CD8-positive, alpha-beta memory T cell (primary cell): ENCODE results near the gene FXYD3. TPM values are rescaled to one million over a fixed set of nuclear protein-coding genes. Genes with fewer than 3 reads are reported as not detected.
A peak's percentile ranks its signal among the peaks of the same experiment; 100 is the strongest.

ENCODE experiments used
- CTCF ChIA-PET: fragments of 350-600 bp; sonication (Branson Sonifier 250); formaldehyde crosslinking; loops from one replicate; lab custom pipeline; 2021; ENCODE audit warnings: antibody characterized with exemption; lab: Charles Lee
- POLR2A ChIA-PET: fragments of 350-600 bp; sonication (Branson Sonifier 250); formaldehyde crosslinking; loops from one replicate; lab custom pipeline; 2021; ENCODE audit warnings: antibody characterized with exemption; lab: Charles Lee
- DNase-seq, 5 donors: peaks; one replicate each; pipeline versions ENCODE4 v3.0.0 to v3.0.0-alpha.2; 2020 to 2022; ENCODE audit warnings: mixed read lengths in 1 of 5
- H3K27ac ChIP-seq: one replicate; pipeline ENCODE4 v1.7.0; 2013; ENCODE audit warnings: low read depth, mild to moderate bottlenecking, low read length, moderate library complexity
- H3K27me3 ChIP-seq: 2 replicates; pipeline ENCODE4 v1.7.0; 2013; ENCODE audit warnings: low read length, mild to moderate bottlenecking; ENCODE audit not compliant: insufficient read depth, poor library complexity, severe bottlenecking
- H3K36me3 ChIP-seq: 2 replicates; pipeline ENCODE4 v1.7.0; 2013; ENCODE audit warnings: mild to moderate bottlenecking, low read length, moderate library complexity; ENCODE audit not compliant: insufficient read depth
- H3K4me1 ChIP-seq: 2 replicates; pipeline ENCODE4 v1.7.0; 2013; ENCODE audit warnings: mild to moderate bottlenecking, low read length, moderate library complexity; ENCODE audit not compliant: insufficient read depth
- H3K4me3 ChIP-seq: 2 replicates; pipeline ENCODE4 v1.7.0; 2013; ENCODE audit warnings: mild to moderate bottlenecking, low read length
- H3K9me3 ChIP-seq: 2 replicates; pipeline ENCODE4 v1.7.0; 2013; ENCODE audit warnings: mild to moderate bottlenecking, low read length
- H3K27ac Mint-ChIP-seq, 8 donors: one replicate each; pipeline ENCODE4 v1.8.0; 2020 to 2021; ENCODE audit warnings: mixed read lengths in 8 of 8, mild to moderate bottlenecking in 6 of 8, inconsistent platforms in 3 of 8, moderate library complexity in 3 of 8
- H3K27me3 Mint-ChIP-seq, 2 donors: one replicate each; pipeline ENCODE4 v1.8.0; 2020 to 2021; ENCODE audit warnings: mixed read lengths in 2 of 2, mild to moderate bottlenecking in 1 of 2, moderate library complexity in 1 of 2
- H3K36me3 Mint-ChIP-seq, 3 donors: one replicate each; pipeline ENCODE4 v1.8.0; 2020 to 2021; ENCODE audit warnings: mixed read lengths in 3 of 3, inconsistent platforms in 1 of 3, mild to moderate bottlenecking in 1 of 3
- H3K4me1 Mint-ChIP-seq, 3 donors: one replicate each; pipeline ENCODE4 v1.8.0; 2020 to 2021; ENCODE audit warnings: mixed read lengths in 3 of 3, inconsistent platforms in 1 of 3, mild to moderate bottlenecking in 1 of 3
- H3K4me3 Mint-ChIP-seq, 7 donors: one replicate each; pipeline ENCODE4 v1.8.0; 2020 to 2021; ENCODE audit warnings: mixed read lengths in 7 of 7, mild to moderate bottlenecking in 6 of 7, moderate library complexity in 4 of 7, inconsistent platforms in 2 of 7
- H3K9me3 Mint-ChIP-seq, 5 donors: one replicate each; pipeline ENCODE4 v1.8.0; 2020 to 2022; ENCODE audit warnings: mixed read lengths in 5 of 5, mild to moderate bottlenecking in 3 of 5, moderate library complexity in 2 of 5, inconsistent platforms in 1 of 5
- polyA plus RNA-seq: library from polyadenylated mRNA; unstranded; fragments of 300-500 nt; fragmentation: Illumina TruSeq; gene quantifications from one replicate; pipeline ENCODE4 v1.2.3, GENCODE V29; 2021
- total RNA-seq, 2 experiments: library from RNA; stranded (reverse); gene quantifications; one replicate each; pipeline ENCODE4 v1.2.3, GENCODE V29; 2021

FXYD3 gene
- total and polyA plus RNA-seq, 3 experiments from 2014 or later = not detected

DNA sequence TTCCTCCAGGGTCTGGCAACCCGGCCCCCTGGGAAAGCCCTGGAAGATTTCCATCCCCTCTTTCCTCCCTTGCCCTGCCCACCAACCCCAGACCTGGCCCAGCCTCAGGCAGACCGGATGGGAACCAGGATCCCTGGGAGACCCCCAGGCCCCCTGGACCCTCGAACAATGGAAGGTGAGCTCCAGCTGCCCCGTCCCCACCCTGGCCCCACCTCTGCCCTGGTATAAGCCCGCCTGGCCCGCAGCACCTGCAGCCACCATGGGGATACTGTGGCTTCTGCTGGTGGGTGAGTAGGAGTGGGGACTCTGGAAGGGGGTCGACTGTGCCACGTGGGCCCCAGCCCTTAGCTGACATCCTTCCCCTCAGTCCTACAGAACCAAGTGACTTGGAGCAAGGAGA is 41.7 kb upstream of the FXYD3 start:
- DNase-seq = no peak
- peaks cover 0 to 5% (median 0%) of the 10 kb centered on the region in 3 donors for H3K4me1 Mint-ChIP-seq
- Histone ChIP-seq H3K4me3 (no peak overlapping the region), H3K9me3 (no peaks in the 10 kb centered on the region), H3K27me3 (no peaks in the 10 kb centered on the region), H3K27ac (no peak overlapping the region), H3K4me1 (no peaks in the 10 kb centered on the region), H3K36me3 (no peaks in the 10 kb centered on the region)
- H3K36me3 Mint-ChIP-seq = peaks cover 0 to 3% (median 0%) of the 10 kb centered on the region in 3 donors
- no peak overlapping the region for H3K4me3 Mint-ChIP-seq
- H3K9me3 Mint-ChIP-seq = peaks cover 0 to 7% (median 0%) of the 10 kb centered on the region in 5 donors
- ChIA-PET CTCF (no interaction called here), POLR2A (no interaction called here)
- peaks cover 0 to 4% of the 10 kb centered on the region in 2 donors for H3K27me3 Mint-ChIP-seq
- no peak overlapping the region for H3K27ac Mint-ChIP-seq

DNA sequence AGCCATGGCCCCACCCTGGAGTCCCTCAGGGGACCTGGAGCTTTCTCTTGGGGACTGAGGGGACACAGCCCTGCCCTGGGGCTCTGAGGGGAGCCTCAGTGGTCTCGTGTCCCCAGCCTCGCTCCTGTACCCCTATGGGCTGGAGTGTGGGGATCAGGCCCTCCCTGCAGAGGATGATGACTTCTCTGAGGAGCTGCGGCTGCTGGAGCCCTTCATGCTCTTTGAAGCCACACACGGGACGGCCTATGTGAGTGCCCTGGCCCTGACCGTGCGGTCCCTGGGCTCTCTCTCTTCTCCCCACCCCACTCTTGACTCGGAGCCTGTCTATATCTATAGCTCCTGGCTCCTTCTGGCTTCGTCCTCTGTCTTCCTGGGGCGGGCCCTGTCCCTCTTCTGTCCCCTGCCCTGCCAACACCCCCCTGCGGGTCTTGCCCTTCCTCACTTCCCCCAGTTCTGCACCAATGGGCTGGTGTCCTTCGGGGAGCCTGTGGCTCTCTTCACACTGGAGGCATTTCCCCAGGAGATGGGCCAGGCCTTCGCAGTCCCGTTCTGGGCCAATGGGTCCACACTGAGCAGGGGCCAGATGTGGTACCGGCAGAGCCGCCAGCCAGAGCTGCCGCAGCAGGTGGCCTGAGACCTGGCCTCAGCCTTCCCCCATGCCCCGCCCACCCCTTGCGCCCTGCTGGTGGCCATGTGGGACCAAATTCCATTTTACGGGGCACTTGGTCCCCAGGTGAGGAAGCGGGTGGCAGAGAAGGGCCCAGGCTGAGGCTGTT is 41.0 kb upstream of the FXYD3 start:
- no peak overlapping the region for H3K27ac Mint-ChIP-seq
- no peaks in the 10 kb centered on the region for H3K36me3 ChIP-seq
- no peaks in the 10 kb centered on the region for H3K4me1 ChIP-seq
- H3K4me3 Mint-ChIP-seq = no peak overlapping the region
- ChIA-PET CTCF (no interaction called here), POLR2A (no interaction called here)
- peaks cover 0 to 7% (median 0%) of the 10 kb centered on the region in 5 donors for H3K9me3 Mint-ChIP-seq
- no peak for DNase-seq
- H3K27ac ChIP-seq = no peak overlapping the region
- H3K36me3 Mint-ChIP-seq = peaks cover 0 to 3% (median 0%) of the 10 kb centered on the region in 3 donors
- H3K4me3 ChIP-seq = no peak overlapping the region
- peaks cover 0 to 5% (median 0%) of the 10 kb centered on the region in 3 donors for H3K4me1 Mint-ChIP-seq
- peaks cover 1 to 7% of the 10 kb centered on the region in 2 donors for H3K27me3 Mint-ChIP-seq
- H3K9me3 ChIP-seq = no peaks in the 10 kb centered on the region
- no peaks in the 10 kb centered on the region for H3K27me3 ChIP-seq

DNA sequence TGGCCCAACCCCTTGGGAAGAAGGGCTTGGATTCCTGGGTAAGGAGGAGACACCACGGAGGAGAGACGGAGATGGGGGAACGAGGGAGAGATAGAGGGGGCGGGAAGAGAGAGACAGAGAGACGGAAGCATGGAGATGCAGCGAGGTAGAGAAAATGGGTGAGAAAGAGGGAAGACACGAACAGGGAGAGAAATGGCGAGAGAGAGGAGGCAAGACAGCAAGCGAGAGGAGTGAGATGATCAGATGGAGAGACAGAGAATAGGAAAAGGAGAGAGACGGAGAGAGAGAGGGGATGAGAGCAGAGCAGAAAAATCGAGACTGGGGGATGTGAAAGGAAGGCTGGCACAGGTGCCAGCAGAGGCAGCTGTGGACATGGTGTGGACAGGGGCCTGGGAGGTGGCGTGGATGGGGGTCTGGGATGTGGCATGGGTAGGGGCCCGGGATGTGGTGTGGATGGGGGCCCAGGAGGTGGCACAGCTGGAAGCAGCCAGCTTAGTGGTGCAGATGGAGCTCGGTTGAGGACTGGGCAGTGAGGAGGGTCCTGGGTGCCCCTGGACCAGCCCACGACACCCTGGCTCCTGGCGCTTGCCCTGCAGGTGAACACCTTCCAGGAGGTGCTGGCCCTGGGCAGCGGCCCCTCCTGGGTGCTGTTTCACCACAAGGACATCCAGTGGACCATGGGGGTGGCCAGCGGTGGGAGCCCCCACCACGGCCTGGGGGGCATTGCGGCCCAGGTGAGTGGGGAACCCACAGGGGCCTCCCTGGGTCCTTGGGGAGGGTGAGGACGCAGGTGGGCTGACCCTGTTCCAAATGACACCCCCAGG is 40.2 kb upstream of the FXYD3 start:
- peaks cover 1 to 7% of the 10 kb centered on the region in 2 donors for H3K27me3 Mint-ChIP-seq
- Histone ChIP-seq H3K27ac (no peak overlapping the region), H3K9me3 (no peaks in the 10 kb centered on the region), H3K36me3 (no peaks in the 10 kb centered on the region), H3K4me1 (no peaks in the 10 kb centered on the region), H3K4me3 (no peak overlapping the region), H3K27me3 (no peaks in the 10 kb centered on the region)
- peaks cover 0 to 3% (median 0%) of the 10 kb centered on the region in 3 donors for H3K36me3 Mint-ChIP-seq
- H3K9me3 Mint-ChIP-seq = peaks cover 0 to 4% (median 0%) of the 10 kb centered on the region in 5 donors
- DNase-seq = no peak
- peaks cover 0 to 5% (median 0%) of the 10 kb centered on the region in 3 donors for H3K4me1 Mint-ChIP-seq
- no peak overlapping the region for H3K4me3 Mint-ChIP-seq
- CTCF ChIA-PET = no interaction called here
- POLR2A ChIA-PET = no interaction called here
- H3K27ac Mint-ChIP-seq = peak overlapping the region in 1 of 8 donors; percentile 26

DNA sequence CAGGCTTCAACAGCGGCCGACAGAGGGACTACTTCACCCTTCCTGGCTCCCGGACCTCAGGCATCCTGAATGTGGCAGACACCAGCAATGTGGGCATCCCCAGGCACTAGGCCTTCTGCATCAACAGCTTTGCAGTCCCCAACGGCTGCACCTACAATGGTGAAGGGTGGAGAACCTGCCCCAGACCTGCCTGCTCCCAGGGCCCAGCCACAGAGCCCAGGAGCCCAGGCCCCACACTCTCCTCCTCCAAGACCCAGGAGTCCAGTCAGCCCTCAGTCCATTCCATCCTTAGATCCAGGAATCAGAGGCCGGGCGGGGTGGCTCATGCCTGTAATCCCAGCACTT is 39.6 kb upstream of the FXYD3 start:
- H3K27ac Mint-ChIP-seq = no peak overlapping the region
- peaks cover 0 to 5% (median 0%) of the 10 kb centered on the region in 3 donors for H3K4me1 Mint-ChIP-seq
- peaks cover 0 to 1% (median 0%) of the 10 kb centered on the region in 5 donors for H3K9me3 Mint-ChIP-seq
- DNase-seq = no peak
- H3K27me3 ChIP-seq = no peaks in the 10 kb centered on the region
- H3K27ac ChIP-seq = no peak overlapping the region
- ChIA-PET POLR2A (no interaction called here), CTCF (no interaction called here)
- no peak overlapping the region for H3K4me3 ChIP-seq
- H3K9me3 ChIP-seq = no peaks in the 10 kb centered on the region
- no peaks in the 10 kb centered on the region for H3K36me3 Mint-ChIP-seq
- no peak overlapping the region for H3K4me3 Mint-ChIP-seq
- H3K27me3 Mint-ChIP-seq = peaks cover 1 to 7% of the 10 kb centered on the region in 2 donors
- H3K36me3 ChIP-seq = no peaks in the 10 kb centered on the region
- H3K4me1 ChIP-seq = no peaks in the 10 kb centered on the region

DNA sequence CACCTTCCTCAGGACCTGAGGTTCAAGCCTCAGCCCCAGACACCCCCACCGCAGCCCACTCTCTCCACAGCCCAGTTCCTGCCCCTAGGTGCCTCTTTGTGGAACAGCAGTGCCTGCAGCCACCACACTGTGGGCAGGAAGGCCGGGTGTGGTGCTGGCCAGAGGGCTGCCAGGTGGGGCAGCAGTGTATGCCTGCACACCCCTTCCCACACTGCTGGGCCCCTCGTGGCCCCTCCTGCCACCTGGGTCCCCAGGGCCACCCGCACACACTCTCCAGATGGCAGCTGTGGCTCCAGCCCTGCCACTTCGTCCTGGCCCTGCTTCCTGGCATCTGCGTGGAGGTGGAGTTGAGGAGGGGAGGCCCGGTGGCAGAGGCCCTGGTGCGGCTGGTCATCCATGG is 39.0 kb upstream of the FXYD3 start:
- Histone ChIP-seq H3K27ac (no peak overlapping the region), H3K27me3 (no peaks in the 10 kb centered on the region), H3K4me1 (no peaks in the 10 kb centered on the region), H3K9me3 (no peaks in the 10 kb centered on the region), H3K36me3 (no peaks in the 10 kb centered on the region), H3K4me3 (no peak overlapping the region)
- Mint-ChIP-seq H3K27ac (peak overlapping the region in 1 of 8 donors; percentile 58), H3K27me3 (peaks cover 4 to 7% of the 10 kb centered on the region in 2 donors), H3K36me3 (no peaks in the 10 kb centered on the region), H3K4me3 (no peak overlapping the region), H3K4me1 (peaks cover 0 to 5% (median 0%) of the 10 kb centered on the region in 3 donors), H3K9me3 (peaks cover 0 to 1% (median 0%) of the 10 kb centered on the region in 5 donors)
- no peak for DNase-seq
- CTCF ChIA-PET = no interaction called here
- POLR2A ChIA-PET = no interaction called here

DNA sequence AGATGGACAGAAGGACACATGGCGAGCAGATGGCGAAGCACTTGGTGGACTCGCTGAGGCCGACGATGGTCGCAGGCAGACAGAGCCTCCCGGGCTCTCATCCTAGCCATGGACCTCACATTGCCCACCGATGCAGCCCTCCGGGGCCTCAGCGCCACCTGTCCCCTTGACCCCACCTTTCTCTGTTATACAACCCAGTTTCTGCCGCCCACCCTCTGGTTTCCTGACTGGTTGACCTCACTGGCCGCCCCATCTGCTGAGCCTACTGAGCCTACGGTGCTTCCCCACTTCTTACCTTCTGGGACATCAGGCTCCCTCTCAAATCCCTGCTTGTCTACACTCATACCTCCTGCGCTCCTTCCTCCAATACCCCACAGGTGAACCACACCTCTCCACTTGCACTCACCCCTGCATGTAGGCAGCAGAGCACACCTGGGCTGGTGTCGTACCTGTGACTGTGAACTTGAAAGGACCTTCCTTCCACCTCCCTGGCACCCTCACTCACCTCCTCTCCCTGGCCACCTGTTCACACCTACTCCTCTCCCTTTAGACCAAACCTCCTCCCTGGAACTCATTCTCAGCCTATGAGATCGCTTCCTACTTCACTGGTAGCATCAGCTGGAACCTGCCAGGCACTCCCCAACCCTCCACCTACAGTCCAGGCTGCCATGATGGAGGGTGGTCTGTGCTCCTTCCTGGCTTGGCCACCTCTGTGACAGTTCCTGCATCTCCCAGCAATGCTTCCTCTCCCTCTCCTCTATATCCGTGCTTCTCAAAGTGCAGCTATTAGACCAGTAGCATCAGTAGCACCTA is 38.0 kb upstream of the FXYD3 start:
- Histone ChIP-seq H3K9me3 (no peaks in the 10 kb centered on the region), H3K36me3 (no peaks in the 10 kb centered on the region), H3K4me3 (no peak overlapping the region), H3K27ac (no peak overlapping the region), H3K4me1 (no peaks in the 10 kb centered on the region), H3K27me3 (no peaks in the 10 kb centered on the region)
- ChIA-PET CTCF (no interaction called here), POLR2A (no interaction called here)
- H3K9me3 Mint-ChIP-seq = peaks cover 0 to 1% (median 0%) of the 10 kb centered on the region in 5 donors
- no peak for DNase-seq
- H3K36me3 Mint-ChIP-seq = no peaks in the 10 kb centered on the region
- H3K4me1 Mint-ChIP-seq = peaks cover 0 to 5% (median 0%) of the 10 kb centered on the region in 3 donors
- no peak overlapping the region for H3K4me3 Mint-ChIP-seq
- H3K27ac Mint-ChIP-seq = peak overlapping the region in 1 of 8 donors; percentile 67
- H3K27me3 Mint-ChIP-seq = peaks cover 4 to 7% of the 10 kb centered on the region in 2 donors

DNA sequence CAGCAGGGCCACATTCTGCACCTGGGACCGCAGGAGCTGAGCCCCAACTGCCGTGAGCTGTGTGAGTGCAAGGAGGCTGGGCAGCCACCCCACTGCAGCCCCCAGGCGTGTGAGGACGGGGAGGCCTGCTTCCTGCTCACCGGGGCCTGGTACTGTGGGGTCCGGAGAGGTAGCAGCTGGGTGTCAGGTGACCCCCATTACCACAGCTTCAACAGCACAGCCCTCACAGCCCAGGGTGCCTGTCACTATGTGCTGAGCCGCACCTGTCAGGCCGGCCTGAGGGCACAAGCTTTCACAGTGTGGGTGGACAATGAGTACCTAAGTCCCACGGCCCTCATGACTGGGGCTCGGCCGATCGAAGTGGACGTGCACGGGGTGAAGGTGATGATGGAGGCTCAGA is 35.8 kb upstream of the FXYD3 start:
- H3K27me3 Mint-ChIP-seq = peaks cover 4 to 7% of the 10 kb centered on the region in 2 donors
- H3K9me3 ChIP-seq = no peaks in the 10 kb centered on the region
- H3K36me3 Mint-ChIP-seq = no peaks in the 10 kb centered on the region
- H3K4me3 Mint-ChIP-seq = no peak overlapping the region
- H3K4me1 ChIP-seq = no peaks in the 10 kb centered on the region
- H3K36me3 ChIP-seq = no peaks in the 10 kb centered on the region
- DNase-seq = no peak
- no peak overlapping the region for H3K27ac Mint-ChIP-seq
- H3K9me3 Mint-ChIP-seq = peaks cover 0 to 1% (median 0%) of the 10 kb centered on the region in 5 donors
- H3K27ac ChIP-seq = no peak overlapping the region
- ChIA-PET CTCF (interaction anchor here (1.0 to 1.6 kb wide), 2 partner anchors 13 to 36 kb away, joined by 3 to 4 read pairs; no protein-coding TSS in a partner anchor), POLR2A (no interaction called here)
- H3K27me3 ChIP-seq = no peaks in the 10 kb centered on the region
- no peak overlapping the region for H3K4me3 ChIP-seq
- H3K4me1 Mint-ChIP-seq = peaks cover 0 to 5% (median 4%) of the 10 kb centered on the region in 3 donors
